Subcutaneous adipose tissue (tissue), 4 donors: ENCODE results near the gene ACR. TPM values are rescaled to one million over a fixed set of nuclear protein-coding genes. Genes with fewer than 3 reads are reported as not detected.

Source experiments
- total RNA-seq, 4 donors: library from RNA; depleted of rRNA; stranded (reverse); fragments of >200 nt; gene quantifications; one replicate each; pipeline ENCODE4 v1.1.0, GENCODE V29; 2016
- TF ChIP-seq, protein P1 (sequence below): fragments of 450-650 bp; IDR thresholded peaks from one replicate; pipeline ENCODE4 v1.5.1; 2016; ENCODE audit warnings: low read depth, mild to moderate bottlenecking, control low read depth, antibody characterized with exemption, moderate library complexity

Gene ACR
- total RNA-seq, 4 donors from 2014 or later = 1.3 to 1.5 TPM; not detected in 2

DNA sequence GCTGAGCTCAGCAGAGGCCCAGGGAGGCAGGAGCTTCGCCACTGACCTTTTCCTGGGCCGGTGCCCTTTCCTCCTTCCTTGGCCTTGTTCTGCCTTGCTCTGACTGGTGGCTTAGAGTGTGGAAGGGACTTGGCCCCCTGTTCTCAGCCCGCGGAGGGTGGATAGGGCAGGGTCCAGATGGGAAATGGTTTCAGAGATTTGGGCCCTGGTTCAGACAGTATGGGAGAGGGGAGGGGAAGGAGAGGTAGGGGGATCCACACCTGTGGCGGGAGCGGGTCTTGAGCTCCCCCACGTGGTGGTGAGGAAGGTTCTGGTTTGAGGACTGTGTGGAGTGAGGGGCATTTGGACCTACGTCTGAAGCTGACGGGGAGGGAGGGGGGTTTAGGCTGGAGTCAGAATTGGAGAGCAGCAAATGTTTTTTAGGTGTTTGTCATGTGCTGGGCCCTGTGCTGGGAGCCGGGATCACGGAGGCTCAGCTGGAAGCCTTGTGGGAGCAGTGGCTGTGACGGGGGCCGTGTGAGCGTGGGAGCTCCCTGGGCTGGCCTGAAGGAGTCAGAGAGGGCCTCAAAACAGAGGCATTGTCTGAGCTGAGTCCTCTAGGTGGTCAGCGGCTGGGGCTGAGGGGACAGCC is 38.1 kb upstream of the ACR start:
- TF ChIP-seq, protein P1, sequence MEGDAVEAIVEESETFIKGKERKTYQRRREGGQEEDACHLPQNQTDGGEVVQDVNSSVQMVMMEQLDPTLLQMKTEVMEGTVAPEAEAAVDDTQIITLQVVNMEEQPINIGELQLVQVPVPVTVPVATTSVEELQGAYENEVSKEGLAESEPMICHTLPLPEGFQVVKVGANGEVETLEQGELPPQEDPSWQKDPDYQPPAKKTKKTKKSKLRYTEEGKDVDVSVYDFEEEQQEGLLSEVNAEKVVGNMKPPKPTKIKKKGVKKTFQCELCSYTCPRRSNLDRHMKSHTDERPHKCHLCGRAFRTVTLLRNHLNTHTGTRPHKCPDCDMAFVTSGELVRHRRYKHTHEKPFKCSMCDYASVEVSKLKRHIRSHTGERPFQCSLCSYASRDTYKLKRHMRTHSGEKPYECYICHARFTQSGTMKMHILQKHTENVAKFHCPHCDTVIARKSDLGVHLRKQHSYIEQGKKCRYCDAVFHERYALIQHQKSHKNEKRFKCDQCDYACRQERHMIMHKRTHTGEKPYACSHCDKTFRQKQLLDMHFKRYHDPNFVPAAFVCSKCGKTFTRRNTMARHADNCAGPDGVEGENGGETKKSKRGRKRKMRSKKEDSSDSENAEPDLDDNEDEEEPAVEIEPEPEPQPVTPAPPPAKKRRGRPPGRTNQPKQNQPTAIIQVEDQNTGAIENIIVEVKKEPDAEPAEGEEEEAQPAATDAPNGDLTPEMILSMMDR = no peak

DNA sequence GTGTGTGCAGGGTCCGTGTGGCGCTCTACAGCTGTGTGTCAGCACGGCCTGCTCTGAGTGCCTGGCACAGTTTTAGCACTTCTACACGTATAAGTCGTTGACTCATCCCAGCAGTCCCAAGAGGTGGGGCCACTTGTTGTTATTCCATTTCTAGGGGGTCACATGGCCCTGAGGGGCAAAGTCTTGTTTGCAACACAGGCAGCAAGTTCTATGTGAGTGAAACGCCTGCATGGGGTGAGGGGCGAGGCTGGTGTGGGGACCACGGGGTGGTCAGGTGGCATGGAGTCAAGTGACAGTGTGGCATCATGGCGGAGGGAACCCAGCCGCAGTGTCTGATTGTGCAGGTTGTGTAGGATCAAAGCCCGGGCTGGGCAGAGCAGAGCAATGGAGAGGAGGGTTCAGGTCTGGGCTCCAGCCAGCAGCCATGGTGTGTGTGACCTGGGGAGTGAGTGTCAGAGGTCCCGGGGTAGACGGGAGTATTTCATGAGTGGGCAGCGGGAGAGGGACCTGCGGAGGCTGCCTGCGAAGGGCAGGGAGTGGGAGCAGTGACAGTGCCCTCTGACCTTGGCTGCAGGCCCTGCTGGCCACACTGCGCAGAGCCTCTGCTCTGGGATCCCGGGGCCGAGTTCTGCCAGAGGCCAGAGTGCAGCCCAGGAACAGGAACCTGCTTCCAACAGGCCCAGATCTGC is 37.5 kb upstream of the ACR start:
- TF ChIP-seq, protein P1 = no peak

GRCh38 chr22:50701076-50701419 is 37.0 kb upstream of the ACR start:
- TF ChIP-seq, protein P1 = no peak

DNA sequence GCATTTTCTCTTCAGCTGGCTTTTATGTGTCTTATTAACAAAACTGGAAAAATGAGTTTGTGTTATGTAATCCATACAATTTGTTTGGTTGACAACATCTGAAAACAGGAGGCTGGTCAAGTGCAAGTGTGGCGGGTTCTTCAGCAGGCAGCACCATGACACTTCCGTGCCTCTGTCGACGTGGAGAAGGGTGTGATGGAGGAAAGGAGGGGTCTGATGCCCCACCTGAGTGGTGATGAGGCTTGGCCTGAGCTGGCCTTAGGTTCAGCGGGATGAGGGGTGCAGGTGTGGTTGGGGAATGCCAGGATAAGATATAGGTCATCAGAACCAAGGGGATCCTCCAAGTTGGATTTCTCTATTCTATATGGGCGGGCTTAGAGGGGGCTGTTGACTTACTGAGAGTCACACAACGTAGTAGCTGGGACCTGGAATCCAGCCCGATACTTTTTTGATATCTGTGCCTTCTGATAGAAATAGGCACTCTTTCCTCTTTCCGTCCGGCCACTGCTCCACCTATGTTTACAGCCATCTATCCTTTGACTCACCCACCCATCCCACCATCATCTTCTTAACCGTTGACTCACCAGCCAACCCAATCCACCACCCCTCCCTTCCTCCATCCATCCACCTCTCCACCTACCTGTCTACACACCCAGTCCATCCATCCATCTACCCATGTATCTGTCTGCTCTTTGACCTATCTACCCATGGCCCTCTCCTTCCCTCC is 36.4 kb upstream of the ACR start:
- TF ChIP-seq, protein P1 = no peak

- TF ChIP-seq, protein P1 = no peak
Measured at GRCh38 chr22:50702261-50702671, 35.7 kb upstream of the ACR start.

GRCh38 chr22:50702821-50703725 is 34.9 kb upstream of the ACR start:
- TF ChIP-seq, protein P1 = no peak
